NCI-H526 (cell line): Measurements from ENCODE around the gene CCDC90B.
A peak's percentile ranks its signal among the peaks of the same experiment; 100 is the strongest.
"Not testable (repeated sequence)": the region's sequence is repeated elsewhere in the genome, so short reads cannot be mapped to it uniquely, and the experiment has no call there.

ENCODE experiments used
- DNase-seq, 2 experiments: peaks; one replicate each; lab custom pipeline; 2025; lab: John Stamatoyannopoulos, UW

CCDC90B gene

DNA sequence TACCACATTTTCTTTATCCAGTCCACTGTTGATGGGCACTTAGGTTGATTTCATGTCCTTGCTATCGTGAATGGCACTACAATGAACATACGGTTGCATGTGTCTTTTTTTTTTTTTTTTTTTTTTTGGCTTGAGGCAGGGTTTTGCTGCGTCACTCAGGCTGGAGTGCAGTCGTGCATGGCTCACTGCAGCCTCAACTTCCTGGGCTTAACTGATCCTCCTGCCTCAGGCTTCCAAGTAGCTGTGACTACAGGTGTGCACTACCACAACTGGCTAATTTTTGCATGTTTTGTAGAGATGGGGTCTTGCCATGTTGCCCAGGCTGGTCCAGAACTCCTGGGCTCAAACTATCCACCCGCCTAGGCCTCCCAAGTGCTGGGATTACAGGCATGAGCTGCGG, 1.5 kb upstream of the CCDC90B start:
- no peak for DNase-seq

DNA sequence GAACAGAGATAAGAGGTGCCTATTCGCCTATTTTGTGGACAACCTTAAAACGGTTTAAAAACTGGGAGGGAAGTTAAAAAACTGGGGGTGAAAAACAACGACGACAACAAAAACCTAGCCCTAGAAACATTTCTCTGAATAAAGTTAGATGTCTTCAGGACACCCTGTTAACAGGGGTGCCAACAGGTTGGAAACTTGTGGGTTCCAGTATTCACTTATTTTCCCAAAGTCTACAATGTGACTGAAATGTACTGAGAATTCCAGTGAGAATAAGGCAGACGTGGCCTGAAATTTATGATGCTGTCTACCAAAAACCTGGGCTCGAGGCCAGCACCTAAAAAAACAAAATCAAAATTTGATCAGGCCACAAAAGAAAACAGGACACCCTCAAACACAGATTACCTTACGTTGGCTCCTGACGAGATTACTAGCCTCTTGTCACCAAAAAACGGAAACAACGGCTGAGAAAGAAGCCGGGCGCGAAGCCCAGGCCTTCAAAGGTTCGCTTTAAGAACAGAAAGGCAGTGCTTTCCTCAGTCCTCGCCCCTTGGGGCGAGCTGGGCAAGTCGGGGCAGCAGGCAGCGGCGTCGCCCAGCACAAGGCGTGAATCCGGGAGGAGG, 906 bp downstream of the CCDC90B start:
- no peak for DNase-seq

DNA sequence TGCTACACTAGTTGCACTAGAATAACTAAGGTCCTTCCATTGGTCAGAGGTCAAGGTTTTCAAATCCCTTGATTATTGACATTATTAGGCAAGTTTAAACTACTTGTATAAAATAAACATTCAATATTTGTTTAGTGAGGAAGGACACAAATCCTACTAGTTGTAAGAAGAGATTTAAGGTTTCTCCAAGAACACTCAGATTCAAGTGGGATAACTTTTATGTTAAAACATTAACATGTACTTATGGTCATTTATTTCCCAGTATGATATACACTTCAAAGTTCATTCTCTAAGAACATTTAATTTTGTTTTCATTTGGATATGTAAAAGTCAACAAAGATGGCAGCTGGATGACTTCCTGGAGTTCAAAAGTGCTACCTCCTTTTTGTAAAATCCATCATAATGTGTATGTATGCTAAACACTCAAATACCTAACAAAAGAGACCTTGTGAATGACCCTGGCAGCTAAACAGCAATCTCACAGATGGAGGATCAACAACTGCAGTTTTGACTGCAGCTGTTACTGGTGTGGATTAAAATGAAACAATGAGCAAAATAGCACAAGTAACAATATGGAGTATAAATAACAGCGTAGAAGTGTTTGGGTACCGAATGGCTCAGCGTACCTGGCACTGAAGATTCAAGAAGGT, 1.5 kb downstream of the CCDC90B start:
- DNase-seq = peak; percentile 45 to 48

DNA sequence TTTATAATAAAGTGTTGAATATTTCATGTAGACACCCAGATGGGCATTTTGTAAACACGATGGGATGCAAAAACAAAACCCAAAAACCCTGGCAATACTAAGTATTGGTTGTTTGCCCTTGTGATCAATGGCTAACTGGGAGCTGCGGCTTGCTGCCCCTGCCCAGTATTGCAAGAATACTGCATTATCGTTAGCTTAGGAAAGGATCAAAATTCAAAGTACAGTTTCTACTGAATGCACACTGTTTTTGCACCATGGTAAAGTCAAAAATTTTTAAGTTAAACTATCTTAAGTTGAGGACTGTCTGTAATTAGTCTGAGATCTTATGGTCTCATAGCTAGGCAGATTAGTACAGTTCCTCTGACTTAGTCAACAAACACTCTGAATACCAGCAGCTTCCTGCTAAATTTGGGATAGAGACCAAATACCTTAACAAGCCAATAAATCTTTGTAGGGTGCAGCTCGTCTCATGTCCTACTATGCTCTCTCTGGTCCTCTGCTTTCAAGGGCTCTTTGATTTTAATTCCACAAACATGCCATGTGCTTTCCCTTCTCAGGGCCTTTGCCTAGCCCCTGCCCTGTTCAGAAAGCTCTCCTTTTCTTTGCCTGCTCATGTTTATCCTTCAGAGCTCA, 4.0 kb downstream of the CCDC90B start:
- DNase-seq = no peak

DNA sequence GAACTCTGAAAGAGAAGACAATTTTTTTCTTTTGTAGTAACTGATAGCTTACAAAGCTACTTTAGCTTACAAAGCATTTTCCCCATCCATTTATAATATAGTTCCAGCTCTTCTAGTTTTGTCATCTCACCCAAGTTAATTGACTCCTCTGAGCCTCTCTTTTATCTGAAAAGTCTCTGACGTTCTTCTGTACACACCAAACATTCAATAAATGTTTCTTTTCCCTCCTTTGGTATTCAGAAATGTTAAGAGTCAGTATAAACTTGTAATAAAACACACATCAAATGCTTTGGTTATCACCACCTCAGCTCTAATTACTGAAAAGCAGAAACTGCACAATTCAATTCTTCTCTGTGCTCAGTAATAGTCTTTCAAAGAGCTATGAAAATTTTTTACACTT, 5.9 kb downstream of the CCDC90B start:
- DNase-seq = no peak

DNA sequence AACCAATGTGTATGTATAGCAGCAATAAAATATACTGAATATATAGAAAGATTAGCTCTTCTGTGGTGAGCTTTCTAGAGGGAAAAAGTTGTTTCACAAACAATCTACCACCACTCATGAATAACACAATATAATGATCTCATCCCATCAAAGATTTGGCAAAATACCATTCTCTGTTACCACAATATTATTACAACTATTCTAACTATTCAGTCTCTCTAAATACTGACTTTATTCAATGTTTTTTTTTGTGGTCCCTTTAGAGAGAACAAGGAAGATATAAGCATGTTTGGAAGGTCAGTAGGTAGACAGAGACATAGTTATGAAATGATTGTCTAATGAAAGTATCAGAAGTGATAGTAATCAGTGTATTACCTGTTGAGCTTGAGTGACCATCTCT, 7.8 kb downstream of the CCDC90B start:
- DNase-seq = no peak

DNA sequence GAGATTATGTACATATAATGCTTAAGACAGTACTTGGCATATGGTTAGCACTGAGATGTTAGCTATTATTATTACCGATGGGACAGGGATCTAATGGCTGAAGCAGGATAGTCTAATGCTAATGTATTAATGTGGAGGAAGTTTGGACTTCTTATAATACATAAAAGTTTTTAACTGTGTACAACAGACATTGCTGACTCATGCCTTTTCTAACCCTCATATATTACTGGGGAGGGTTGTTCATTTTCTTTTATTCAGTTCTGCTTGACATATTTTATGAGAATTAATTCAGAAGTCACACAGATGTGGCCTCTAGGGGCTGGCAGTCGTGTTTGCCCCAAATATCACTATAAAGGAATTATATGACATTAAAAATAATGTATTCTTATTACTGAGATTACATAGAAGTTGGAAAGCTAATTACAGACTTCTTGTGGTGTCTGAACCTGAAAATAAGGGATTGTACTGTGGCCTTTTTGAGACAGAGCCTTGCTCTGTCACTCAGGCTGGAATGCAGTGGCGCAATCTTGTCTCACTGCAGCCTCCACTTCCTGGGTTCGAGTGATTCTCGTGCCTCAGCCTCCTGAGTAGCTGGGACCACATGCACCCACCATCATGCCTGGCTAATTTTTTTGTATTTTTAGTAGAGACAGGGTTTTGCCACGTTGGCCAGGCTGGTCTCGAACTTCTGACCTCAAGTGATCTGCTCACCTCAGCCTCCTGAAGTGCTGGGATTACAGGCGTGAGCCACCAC, 10.1 kb downstream of the CCDC90B start:
- no peak for DNase-seq

DNA sequence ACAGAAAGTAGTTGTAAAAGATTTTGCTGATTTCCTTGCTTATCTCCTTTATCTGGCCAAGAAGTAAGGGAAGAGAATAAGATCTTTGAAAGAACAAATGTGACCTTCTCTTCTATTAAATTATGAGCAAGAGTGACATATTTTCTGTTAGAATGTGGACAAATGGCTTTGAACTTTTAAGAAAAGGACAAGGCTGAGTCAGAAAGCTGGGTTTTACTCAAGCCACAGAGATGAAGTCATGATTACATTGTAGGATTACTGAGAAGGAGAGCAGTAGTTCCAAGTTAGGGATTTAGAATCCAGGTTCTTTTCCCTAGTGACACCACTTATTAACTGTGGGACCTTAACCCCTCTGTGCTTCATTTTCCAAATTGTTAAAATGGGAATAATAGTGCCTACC, 13.5 kb downstream of the CCDC90B start:
- DNase-seq = no peak

DNA sequence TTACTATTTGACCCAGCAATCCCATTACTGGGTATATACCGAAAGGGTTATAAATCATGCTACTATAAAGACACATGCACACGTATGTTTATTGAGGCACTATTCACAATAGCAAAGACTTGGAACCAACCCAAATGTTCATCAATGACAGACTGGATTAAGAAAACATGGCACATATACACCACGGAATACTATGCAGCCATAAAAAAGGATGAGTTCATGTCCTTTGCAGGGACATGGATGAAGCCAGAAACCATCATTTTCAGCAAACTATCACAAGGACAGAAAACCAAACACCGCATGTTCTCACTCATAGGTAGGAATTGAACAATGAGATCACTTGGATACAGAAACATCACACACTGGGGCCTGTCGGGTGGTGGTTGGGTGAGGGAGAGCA, 14.4 kb downstream of the CCDC90B start:
- not testable (repeated sequence) for DNase-seq

DNA sequence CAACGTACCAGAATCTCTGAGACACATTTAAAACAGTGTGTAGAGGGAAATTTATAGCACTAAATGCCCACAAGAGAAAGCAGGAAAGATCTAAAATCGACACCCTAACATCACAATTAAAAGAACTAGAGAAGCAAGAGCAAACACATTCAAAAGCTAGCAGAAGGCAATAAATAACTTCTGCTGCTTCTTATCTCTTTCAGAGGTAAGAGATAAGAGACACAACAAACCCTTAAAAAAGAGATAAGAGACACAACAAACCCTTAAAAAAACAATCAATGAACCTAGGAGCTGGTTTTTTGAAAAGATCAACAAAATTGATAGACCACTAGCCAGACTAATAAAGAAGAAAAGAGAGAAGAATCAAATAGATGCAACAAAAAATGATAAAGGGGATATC, 17.1 kb downstream of the CCDC90B start:
- not testable (repeated sequence) for DNase-seq

DNA sequence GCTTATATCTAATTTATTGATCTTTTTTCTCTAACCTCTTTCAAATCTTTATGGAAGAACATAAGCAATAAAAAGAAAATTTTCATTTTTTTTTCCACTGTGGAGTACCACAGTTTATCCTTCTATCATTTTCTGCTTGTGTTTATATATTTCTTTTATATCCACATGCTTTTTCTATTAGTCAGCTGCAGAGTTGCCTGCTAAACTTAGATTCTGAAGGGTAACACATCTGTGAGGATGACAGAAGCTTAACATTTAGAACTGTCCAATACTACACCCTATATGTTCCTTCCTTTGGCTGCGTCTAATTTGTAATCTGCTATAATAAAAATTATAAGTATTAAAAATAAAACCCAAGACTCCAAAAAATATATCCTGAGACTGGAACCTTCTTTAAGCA, 20.8 kb downstream of the CCDC90B start:
- DNase-seq = no peak

DNA sequence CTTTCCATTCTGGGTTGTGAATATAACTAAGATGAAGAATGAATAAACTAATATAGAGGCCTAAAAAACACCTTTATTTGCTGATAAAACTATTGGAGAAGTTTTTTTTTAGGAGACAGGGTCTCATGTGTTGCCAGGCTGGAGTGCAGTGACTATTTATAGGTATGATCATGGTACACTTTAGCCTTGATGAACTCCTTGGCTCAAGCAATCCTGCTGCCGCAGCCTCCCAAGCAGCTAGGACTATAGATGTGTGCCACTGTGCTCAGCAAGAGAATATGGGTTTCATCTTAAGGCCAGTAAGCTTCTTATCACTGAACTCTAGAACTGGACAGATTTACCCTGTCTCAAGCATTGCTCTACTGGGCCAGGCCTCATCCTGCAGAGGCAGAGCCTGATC, 26.6 kb downstream of the CCDC90B start:
- DNase-seq = no peak

DNA sequence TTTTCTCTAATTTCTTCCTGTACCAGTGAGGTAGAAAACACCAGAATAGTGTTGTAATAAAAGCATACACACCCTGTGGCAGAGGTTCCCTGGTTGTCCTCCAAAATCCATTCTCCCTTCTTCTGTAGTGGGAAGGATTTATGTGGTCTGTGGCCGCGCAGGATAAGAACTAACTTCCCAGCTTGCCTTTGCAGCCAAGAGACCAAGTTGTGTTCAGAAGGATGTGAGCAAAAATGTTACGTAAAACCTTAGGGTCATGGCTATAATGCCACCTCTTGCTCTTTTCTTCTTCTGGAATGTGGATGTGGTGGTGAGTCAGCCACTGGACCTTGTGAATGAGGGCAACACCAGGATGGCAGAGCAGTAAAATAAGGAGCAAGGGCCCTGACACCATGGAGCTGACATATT, 28.4 kb downstream of the CCDC90B start:
- no peak for DNase-seq

DNA sequence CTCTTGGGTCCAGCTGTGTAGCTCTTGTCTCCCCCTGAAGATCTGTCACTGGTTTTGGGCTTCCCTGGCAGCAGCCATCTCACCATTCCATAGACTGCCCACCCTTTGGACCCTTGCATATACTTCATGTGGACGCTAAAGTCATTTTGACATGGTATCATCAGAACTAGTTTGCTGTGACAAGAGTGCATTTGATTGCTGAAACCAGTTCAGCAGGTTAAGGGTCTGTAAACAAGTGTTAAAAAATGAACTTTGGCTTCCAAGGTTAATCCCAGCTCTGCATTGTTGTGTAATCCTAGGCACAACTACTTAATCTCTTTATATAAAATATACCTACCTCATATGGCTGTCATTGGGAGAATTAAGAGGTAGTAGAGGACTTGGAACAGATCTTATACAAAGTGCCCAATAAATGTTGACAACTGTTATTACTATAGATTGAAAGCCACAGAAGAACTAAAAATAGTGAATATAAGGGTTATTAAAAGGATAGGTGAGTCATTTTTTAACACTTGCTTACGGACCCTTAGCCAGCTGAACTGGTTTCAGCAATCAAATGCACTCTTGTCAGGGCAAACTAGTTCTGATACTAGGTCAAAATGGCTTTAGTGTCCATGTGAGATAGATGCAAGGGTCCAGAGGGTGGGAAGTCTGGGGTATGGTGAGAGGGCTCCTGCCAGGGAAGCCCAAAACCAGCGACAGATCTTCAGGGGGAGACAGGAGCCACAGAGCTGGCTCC, 29.4 kb downstream of the CCDC90B start:
- peak in 1 of 2 experiments; percentile 9 for DNase-seq

DNA sequence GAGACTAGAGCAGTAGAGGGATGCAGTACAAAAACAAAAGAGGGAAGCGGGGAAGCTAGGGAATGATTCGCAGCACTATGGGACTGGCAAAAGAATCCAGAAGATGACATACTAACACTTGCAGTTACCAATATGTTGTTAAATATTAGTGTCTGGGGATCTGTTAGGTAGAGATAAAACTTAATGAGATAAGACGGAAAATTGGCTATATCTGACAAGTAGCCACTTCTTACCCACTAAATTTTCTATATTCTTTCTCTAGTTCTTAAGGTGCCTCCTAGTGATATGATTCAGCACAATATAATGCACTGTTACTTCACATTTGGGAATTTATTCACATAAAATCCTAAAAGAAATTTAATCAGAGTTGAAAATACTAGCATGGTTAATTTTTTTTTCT, 30.8 kb downstream of the CCDC90B start:
- DNase-seq = no peak

DNA sequence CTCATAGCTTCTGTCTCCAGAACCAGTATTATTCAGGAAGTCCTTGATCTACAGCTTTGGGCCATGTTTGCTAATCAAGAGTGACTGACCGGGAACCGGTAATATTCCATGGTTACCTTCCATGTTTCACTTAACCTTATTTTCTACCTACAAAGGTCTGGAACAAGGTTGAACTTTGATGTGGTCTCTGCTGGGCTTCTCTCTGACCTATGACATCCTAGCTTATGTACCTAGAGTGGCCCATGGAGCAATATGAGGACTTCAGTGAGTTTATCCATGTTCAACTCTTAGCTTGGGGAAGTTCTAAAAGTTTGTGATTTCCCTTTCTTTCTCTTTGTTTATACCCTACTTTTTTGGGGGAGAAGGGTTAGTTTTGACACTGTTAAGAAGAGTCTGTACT, 33.2 kb downstream of the CCDC90B start:
- DNase-seq = no peak

DNA sequence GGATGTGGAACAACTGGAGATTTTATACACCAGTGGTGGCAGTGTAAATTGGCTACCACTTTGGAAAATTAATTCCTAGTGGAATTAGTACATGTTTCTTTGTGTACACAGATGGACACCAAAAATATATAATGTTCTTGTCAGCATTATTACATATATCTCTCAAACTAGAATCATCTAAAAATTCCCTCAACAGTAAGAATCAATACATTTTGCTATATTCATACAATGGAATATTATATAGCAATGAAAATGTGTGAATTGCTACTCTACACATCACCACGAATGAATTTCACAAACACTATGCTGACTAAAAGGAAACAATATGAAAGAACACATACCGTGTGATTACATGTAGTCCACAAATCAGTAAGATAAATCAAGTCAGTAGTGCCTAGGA, 33.9 kb downstream of the CCDC90B start:
- no peak for DNase-seq

DNA sequence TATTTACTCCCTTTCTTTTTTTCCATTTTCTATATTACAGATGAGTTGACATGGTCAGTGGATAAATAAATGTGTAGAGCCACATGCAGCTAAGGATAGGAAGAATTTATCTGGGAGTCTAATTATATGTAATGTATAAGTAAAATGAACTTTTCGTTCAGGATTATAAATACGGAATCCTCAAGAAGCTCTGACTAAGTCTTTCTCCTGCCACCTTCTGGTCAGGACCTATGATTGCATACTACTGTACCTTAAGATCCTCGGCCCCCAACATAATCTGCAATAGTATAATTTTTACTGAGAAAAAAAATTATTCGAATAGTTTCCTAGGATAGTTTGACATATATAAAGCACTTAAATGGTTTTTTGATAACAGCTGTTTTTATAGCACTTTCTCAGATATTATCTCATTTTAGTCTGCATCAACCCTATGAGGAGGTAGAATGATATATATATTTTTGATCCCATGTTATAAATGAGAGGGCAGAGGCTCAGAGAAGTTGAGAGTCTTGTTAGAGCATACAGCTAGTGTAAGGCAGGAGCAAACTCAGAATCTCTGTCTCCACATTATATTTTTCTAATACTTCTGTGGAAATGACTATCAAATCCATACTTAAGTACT, 36.1 kb downstream of the CCDC90B start:
- peak; percentile 5 to 62 for DNase-seq

DNA sequence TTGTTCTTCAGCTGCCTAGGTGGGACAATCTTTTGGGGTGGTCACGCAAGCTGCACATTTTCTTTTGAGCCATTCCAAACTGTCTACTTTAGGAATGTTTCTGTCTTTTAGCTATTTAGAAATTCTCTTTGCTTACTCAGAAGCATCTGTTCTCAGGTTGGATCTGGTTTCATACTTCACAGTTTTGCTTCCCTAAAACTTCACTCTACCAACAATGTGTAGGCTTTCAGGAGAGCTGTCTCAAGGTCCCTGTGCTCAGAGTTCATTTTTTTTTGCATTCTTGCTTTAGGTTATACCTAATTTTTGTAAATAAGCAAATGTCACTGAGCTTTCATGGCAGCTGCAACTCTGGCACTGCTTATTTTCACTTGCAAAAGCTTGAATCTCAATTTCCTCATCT, 36.7 kb downstream of the CCDC90B start:
- no peak for DNase-seq

DNA sequence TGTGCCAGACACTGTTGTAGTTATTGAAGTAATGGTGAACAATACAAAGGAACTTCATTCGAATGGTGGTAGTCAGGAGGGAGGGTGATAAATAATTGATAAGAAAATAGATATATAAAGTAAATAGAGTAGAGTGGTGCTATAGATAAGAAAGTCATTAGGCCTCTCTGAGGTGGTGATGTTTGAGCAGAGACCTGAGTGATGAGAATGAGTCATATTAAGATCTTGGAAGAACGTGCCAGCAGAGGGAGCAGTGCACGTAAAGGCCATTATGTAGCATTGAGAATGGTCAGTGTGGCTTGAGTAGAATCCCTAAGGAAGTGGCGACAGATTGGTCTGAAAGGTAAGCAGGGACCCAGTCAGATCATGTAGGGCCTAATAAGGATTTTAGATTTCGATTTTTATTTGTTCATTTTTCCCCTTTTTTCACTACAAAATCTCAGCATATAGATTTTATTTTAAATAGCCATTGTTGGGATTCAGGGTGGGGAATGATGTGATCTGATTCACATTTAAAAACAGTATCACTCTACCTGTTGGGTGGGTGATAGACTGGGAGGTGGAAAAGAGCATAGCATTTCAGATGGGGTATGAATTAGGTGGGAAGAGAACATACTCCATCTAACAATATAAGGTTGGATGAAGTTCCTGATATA, 44.7 kb downstream of the CCDC90B start:
- peak; percentile 48 to 82 for DNase-seq

DNA sequence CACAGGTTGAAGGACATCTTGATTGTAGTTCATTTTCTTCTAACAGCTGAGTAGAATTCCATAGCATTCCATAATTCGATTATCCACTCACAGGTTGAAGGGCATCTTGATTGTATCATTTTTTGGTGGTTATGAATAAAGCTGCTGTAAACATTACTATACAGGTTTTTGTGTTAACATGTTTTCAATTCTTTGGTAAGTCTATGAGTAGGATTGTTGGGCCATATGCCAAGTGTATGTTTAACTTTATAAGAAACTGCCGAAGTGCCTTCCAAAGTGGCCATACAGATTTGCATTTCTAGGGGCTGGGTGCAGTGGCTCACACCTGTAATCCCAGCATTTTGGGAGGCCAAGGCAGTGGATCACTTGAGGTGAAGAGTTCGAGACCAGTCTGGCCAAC, 48.1 kb downstream of the CCDC90B start:
- DNase-seq = no peak
